Psoas muscle (tissue), 8 donors: ENCODE results near the gene TPRN. TPM values are rescaled to one million over a fixed set of nuclear protein-coding genes. Genes with fewer than 3 reads are reported as not detected.

ENCODE experiments used
- ATAC-seq, 4 donors: fragments of 200-7000 bp; cut with Tn5 transposase; one replicate each; pipeline ENCODE4 v1.9.1; 2020; ENCODE audit warnings: moderate library complexity in 3 of 4, mild to moderate bottlenecking in 2 of 4
- DNase-seq, 2 donors: peaks; one replicate each; pipeline ENCODE4 v3.0.0-alpha.2; 2020
- H3K27ac ChIP-seq: fragments of 200-600 bp; one replicate; pipeline ENCODE4 v1.8.0; 2022
- H3K27me3 ChIP-seq, 3 donors: fragments of 200-600 bp in 1 of 3; one replicate each; pipeline versions ENCODE4 v1.6.1 to v1.8.0; 2013 to 2022; ENCODE audit warnings: low read length in 2 of 3, mild to moderate bottlenecking in 2 of 3, moderate library complexity in 1 of 3; ENCODE audit not compliant: insufficient read depth in 3 of 3
- H3K36me3 ChIP-seq, 2 donors: fragments of 200-600 bp in 1 of 2; one replicate each; pipeline versions ENCODE4 v1.6.1 to v1.8.0; 2013 to 2022; ENCODE audit warnings: low read depth in 1 of 2, mild to moderate bottlenecking in 1 of 2, moderate library complexity in 1 of 2; ENCODE audit not compliant: insufficient read depth in 1 of 2
- H3K4me1 ChIP-seq: fragments of 200-600 bp; one replicate; pipeline ENCODE4 v1.8.0; 2022
- H3K4me3 ChIP-seq: fragments of 200-600 bp; one replicate; pipeline ENCODE4 v1.8.0; 2022; ENCODE audit warnings: mild to moderate bottlenecking
- H3K9me3 ChIP-seq: fragments of 200-600 bp; one replicate; pipeline ENCODE4 v1.8.0; 2022
- CTCF ChIP-seq: fragments of 200-600 bp; IDR thresholded peaks from one replicate; pipeline ENCODE4 v1.8.0; 2022; ENCODE audit warnings: antibody characterized with exemption
- WGBS, 3 donors: extraction: QIAGEN DNeasy Blood & Tissue Kit; methylation state at CpG; one replicate each; pipeline versions ENCODE4 v1.1.6 to v1.1.7; 2013; 5-methylcytosine and 5-hydroxymethylcytosine counted together
- intact Hi-C, 2 donors: fragments of 100-400 bp; cut with DNase I; formaldehyde crosslinking; loops; one replicate each; pipeline versions ENCODE4 v1.11.0 to v1.14.2; 2022
- polyA plus RNA-seq, 3 donors: library from polyadenylated mRNA; stranded (reverse); fragments of 200-250 nt; gene quantifications; one replicate each; pipeline ENCODE4 v1.2.3, GENCODE V29; 2013
- total RNA-seq, 4 donors: library from RNA; stranded (reverse); fragmentation: NEBNext Ultra II Directional in 2 of 4; extraction: Animal tissue kit (Norgen Biotek cat#: 25700) in 2 of 4; gene quantifications; one replicate each; pipeline versions ENCODE4 v1.2.1 to v1.2.4, GENCODE V29; 2021 to 2023
- donor health status: healthy with polysubstance abuse.
- donor health status: DM: no; HTN: no; CAD: no; lungs with moderate emphysema.
- donor health status: Bipolar disorder and iron deficiency.
- donor health status: healthy.
- donor health status: DM: yes; HTN: yes; CAD: no.
- donor health status: DM: no; HTN: no; CAD: no.
- donor health status: DM: no; HTN: no; CAD: no.
- donor health status: DM: yes; HTN: yes; CAD: no.

TPRN gene
- total and polyA plus RNA-seq, 7 donors, result 3.6 to 11.3 (median 8.6) TPM

GRCh38 chr9:137173796-137174664, 26.5 kb downstream of the TPRN start:
- Histone ChIP-seq H3K36me3 (peaks cover 0 to 23% of the 10 kb centered on the region in 2 donors), H3K27ac (no peak overlapping the region), H3K4me1 (peaks cover 10% of the 10 kb centered on the region), H3K9me3 (no peaks in the 10 kb centered on the region), H3K27me3 (peaks cover 0 to 24% (median 0%) of the 10 kb centered on the region in 3 donors), H3K4me3 (no peak overlapping the region)
- TF ChIP-seq CTCF, result no peak
- intact Hi-C loops, result no loop called here
- 73 to 79% (median 76%) methylated on average over 43 to 45 of the region's 45 CpGs for WGBS, 3 donors
- ATAC-seq (peak in 1 of 4 donors; percentile 7), DNase-seq (no peak)

GRCh38 chr9:137172901-137173795, 27.4 kb downstream of the TPRN start:
- DNase-seq (no peak), ATAC-seq (no peak)
- intact Hi-C loops, result no loop called here
- Histone ChIP-seq H3K36me3 (peaks cover 0 to 14% of the 10 kb centered on the region in 2 donors), H3K27ac (no peak overlapping the region), H3K4me1 (peaks cover 17% of the 10 kb centered on the region), H3K27me3 (peaks cover 0 to 33% (median 8%) of the 10 kb centered on the region in 3 donors), H3K9me3 (no peaks in the 10 kb centered on the region), H3K4me3 (no peak overlapping the region)
- TF ChIP-seq CTCF, result no peak
- WGBS, 3 donors, result 45 to 54% (median 52%) methylated on average over 19 to 21 of the region's 21 CpGs

GRCh38 chr9:137171149-137171900, 29.2 kb downstream of the TPRN start:
- H3K9me3 ChIP-seq, result no peaks in the 10 kb centered on the region
- H3K27ac ChIP-seq, result no peak overlapping the region
- DNase-seq, result no peak
- ATAC-seq, result no peak
- intact Hi-C loops, result no loop called here
- H3K4me1 ChIP-seq, result peaks cover 23% of the 10 kb centered on the region
- WGBS, 3 donors, result 52 to 60% (median 54%) methylated on average over 22 of the region's 22 CpGs
- peaks cover 0 to 51% (median 21%) of the 10 kb centered on the region in 3 donors for H3K27me3 ChIP-seq
- no peak overlapping the region for H3K4me3 ChIP-seq
- H3K36me3 ChIP-seq, result no peaks in the 10 kb centered on the region
- TF ChIP-seq CTCF, result no peak

- ATAC-seq, result no peak
- DNase-seq, result no peak
- 40 to 44% (median 42%) methylated on average over 14 of the region's 14 CpGs for WGBS, 3 donors
Measured at GRCh38 chr9:137170486-137171148, 29.9 kb downstream of the TPRN start.

More at GRCh38 chr9:137170486-137171148, 29.9 kb downstream of the TPRN start:
- TF ChIP-seq CTCF, result no peak
- peaks cover 23% of the 10 kb centered on the region for H3K4me1 ChIP-seq
- intact Hi-C loops, result no loop called here
- H3K4me3 ChIP-seq, result no peak overlapping the region
- H3K36me3 ChIP-seq, result no peaks in the 10 kb centered on the region
- no peak overlapping the region for H3K27ac ChIP-seq
- peaks cover 0 to 58% (median 28%) of the 10 kb centered on the region in 3 donors for H3K27me3 ChIP-seq
- H3K9me3 ChIP-seq, result no peaks in the 10 kb centered on the region
